Eye (tissue), 1 donor: ENCODE measurements around the gene SMTNL1.

Experiments used
- DNase-seq: peaks from one replicate; pipeline ENCODE4 v3.0.0-alpha.2; 2015

SMTNL1 gene

DNA sequence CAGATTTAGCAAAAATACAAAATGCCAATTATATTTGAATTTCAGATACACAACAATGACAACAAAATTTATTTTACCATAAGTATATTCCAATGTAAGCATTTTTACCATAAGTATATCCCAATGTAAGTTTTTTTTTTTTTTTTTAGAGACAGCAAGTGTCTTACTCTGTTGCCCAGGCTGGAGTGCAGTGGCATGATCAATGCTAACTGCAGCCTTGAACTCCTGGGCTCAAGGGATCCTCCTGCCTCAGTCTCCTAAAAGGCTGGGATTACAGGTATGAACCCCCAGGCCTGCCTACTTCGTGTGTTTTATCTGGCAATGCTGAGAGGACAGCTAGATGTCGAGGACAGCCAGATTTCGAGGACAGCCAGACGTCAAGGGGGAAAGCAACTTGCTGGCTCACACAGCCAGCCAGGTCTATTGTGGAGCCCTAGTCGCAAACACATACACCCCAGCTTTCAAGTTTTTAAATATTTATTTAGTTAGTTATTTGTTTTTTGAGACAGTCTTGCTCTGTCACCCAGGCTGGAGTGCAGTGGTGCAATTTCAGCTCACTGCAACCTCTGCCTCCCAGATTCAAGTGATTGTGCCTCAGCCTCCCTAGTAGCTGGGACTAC is 59.0 kb downstream of the SMTNL1 start:
- DNase-seq, result peak; percentile 18

DNA sequence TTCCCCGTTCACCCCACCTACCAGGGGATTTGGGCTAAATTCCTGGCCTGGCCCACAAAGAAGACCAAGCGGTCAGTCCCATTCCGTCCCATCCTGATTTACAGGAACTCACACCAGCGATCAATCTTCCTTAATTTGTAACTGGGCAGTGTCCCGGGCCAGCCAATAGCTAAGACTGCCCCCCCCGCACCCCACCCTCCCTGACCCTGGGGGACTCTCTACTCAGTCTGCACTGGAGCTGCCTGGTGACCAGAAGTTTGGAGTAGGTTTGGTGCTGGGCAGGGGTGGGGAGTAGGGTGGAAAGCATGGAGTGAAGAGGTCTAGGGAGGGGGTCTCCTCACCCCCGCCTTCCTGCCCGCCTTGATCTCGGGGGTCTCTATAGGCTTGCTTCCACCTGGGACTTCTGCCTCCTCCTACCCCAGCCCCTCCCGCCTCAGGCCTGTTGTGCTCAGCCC is 60.1 kb downstream of the SMTNL1 start, which contains the start of gene SERPING1:
SERPING1 (plus strand) TSS at position 225 of the 455 bp plus-strand sequence. CDS start 586 bp downstream, outside the sequence.
- no peak for DNase-seq

DNA sequence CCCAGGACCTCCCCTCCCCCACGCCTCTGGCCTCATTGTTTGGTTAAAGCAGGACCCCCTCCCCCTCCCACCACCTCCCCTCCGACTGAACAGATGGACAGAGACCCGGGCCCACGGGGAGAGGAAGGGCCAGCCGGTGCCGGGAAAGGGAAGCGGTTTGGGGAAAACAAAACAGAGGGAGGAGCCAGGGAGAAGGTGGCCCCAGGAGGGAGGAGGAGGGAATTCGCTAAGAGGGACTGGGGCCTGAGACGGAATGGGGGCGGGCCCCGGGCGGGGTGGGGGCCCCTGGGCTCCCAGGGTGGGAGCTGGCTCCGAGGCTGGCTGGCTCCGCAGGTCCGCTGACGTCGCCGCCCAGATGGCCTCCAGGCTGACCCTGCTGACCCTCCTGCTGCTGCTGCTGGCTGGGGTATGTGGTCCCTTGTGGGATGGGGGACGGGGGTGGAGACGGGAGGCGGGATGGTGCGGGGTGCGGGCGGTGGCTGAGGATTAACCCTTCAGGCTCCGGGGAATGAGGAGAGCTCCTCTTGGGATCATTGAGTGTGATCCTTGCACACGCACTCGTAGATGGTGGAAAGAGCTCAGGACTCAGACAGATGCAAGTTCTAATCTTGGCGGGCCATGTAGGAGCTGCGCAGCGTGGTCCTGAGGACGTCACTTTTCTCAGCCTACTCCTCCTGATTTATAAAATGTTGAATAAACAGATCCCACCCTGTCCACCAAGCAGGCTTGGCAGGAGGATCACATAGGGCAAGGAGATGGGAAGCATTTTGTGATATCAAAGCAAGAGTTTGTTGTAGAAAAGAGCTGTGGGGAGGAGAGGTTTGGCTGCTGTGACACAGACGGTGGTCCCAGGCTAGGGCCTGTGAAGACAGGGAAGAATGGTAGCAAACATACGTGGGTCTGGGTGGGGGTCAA is 60.8 kb downstream of the SMTNL1 start:
- peak; percentile 96 for DNase-seq

DNA sequence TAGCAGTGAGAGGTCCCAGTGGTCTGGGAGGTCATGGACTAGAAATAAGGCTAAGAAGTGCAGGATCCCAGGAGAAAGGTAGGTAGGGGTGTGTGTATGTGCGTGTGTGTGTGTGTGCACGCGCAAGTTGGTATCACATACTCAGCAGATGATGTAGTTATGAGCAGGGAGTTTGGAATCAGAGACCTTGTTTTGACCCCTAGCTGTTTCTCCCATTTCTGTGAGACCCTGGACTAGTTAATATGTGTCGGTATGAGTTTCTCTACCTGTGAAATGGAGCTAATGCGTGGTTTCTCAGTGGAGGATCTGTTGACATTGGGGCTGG is 61.4 kb downstream of the SMTNL1 start:
- peak; percentile 61 for DNase-seq

DNA sequence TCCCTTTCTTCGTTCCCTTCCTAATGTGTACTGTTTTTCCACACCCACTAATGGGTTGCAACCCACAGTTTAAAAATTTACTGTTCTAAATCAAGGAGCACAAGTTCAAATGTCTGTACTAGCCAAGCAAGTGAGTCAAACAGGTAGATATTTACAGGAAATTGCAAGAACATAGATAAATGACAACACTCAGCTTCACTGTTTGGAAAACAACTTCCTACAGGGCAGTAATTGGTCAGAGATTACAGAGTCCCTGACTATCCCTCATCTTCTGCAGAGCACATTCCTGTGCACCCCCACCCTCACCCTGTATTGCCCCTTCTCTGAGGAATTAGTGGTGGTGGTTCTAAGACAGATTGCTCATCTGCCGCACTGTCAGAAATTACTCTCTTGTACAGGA is 62.0 kb downstream of the SMTNL1 start:
- DNase-seq, result peak; percentile 9
